HUES6 (cell line): Measurements from ENCODE around the gene KCNK5.

Experiments used
- H3K27ac ChIP-seq: 2 replicates; pipeline ENCODE4 v1.7.0; 2013; ENCODE audit warnings: low read depth, mild to moderate bottlenecking, low read length, inconsistent platforms
- H3K27me3 ChIP-seq: 2 replicates; pipeline ENCODE4 v1.6.1; 2013; ENCODE audit warnings: low read length; ENCODE audit not compliant: control insufficient read depth, insufficient read depth
- H3K36me3 ChIP-seq: 2 replicates; pipeline ENCODE4 v1.6.1; 2013; ENCODE audit warnings: low read length; ENCODE audit not compliant: control insufficient read depth, insufficient read depth
- H3K4me1 ChIP-seq: 2 replicates; pipeline ENCODE4 v1.6.1; 2013; ENCODE audit warnings: low read length; ENCODE audit not compliant: control insufficient read depth, insufficient read depth
- H3K4me3 ChIP-seq: 2 replicates; pipeline ENCODE4 v1.5.1; 2013; ENCODE audit warnings: low read depth, low read length
- H3K9ac ChIP-seq: one replicate; pipeline ENCODE4 v1.6.1; 2013; ENCODE audit warnings: mild to moderate bottlenecking, low read length
- H3K9me3 ChIP-seq: 2 replicates; pipeline ENCODE4 v1.6.1; 2013; ENCODE audit warnings: low read depth, low read length; ENCODE audit not compliant: control insufficient read depth, insufficient read depth

KCNK5 gene

DNA sequence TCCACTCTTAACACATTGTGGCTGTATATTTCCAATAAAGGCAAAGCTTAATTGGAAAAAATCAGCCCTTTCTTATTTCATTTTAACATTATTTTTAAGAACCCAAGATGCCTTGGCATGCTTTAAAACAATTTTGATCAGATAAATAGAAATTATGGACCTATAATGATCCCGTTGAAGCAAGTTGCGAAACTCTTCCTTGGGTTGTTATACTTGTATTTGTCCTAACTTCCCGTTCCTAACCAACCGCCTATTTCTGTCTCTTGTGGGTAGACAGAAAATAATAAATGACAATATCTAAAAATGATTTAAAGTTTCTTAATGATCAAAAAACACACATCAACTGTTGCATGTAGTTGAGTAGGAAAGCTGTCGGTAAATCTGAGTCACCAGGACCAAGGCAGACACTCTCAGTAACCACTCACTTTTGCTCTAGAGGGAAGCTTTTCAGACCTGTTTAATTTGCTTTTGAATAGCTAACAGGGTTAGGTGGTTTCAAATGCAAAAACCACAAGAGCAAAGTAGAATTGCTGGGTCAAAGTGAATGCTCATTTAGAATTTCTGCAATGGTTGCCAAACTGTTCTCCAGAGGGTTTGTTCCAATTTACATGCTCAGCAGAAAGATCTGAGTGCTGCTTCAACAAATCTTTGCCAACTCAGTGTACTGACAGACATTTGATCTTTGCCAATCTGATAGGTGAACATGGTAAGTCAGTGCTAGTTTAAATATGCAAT is 34.2 kb upstream of the KCNK5 start:
- peak overlapping the region; percentile 86; the same call in 1 of the 2 replicates for H3K27ac ChIP-seq
- H3K4me3 ChIP-seq, result peak overlapping the region; percentile 7; the same call in 1 of the 2 replicates
- 0 out of 2 replicates have a peak, but pooled peaks cover 4% of the 10 kb centered on the region for H3K9me3 ChIP-seq
- H3K27me3 ChIP-seq, result no peaks in the 10 kb centered on the region
- H3K36me3 ChIP-seq, result no peaks in the 10 kb centered on the region
- H3K4me1 ChIP-seq, result peaks cover 24% of the 10 kb centered on the region
- peak overlapping the region; percentile 10 for H3K9ac ChIP-seq

GRCh38 chr6:39261751-39262150 is 32.5 kb upstream of the KCNK5 start:
- Histone ChIP-seq H3K27me3 (no peaks in the 10 kb centered on the region), H3K9me3 (0 out of 2 replicates have a peak, but pooled peaks cover 4% of the 10 kb centered on the region)

DNA sequence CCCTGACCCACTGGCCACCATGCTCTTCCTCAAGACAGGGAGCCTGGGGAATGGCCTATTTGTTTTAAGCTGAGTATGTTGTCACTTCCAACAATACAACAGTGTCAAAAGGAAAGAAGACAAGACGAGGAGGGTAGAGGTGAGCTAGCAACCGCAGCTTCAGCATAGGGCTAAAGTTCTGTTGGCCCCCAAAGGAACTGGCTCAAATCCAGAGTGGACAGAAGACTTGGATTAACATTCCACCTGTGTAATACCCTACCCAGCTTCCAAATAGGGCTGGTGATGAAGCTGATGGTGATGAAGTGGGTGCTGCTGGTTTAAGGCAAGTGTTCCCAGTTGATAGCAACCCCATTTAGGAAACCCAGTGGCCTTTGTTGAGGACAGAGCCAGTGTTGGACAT is 31.7 kb upstream of the KCNK5 start:
- no peak overlapping the region for H3K27ac ChIP-seq
- peaks cover 29% of the 10 kb centered on the region for H3K4me1 ChIP-seq
- H3K9ac ChIP-seq, result no peak overlapping the region
- no peaks in the 10 kb centered on the region for H3K27me3 ChIP-seq
- 0 out of 2 replicates have a peak, but pooled peaks cover 4% of the 10 kb centered on the region for H3K9me3 ChIP-seq
- H3K36me3 ChIP-seq, result no peaks in the 10 kb centered on the region
- H3K4me3 ChIP-seq, result no peak overlapping the region

More at GRCh38 chr6:39261751-39262150, 32.5 kb upstream of the KCNK5 start:
- no peaks in the 10 kb centered on the region for H3K36me3 ChIP-seq
- H3K9ac ChIP-seq, result no peak overlapping the region
- H3K27ac ChIP-seq, result no peak overlapping the region
- no peak overlapping the region for H3K4me3 ChIP-seq
- peaks cover 23% of the 10 kb centered on the region for H3K4me1 ChIP-seq

DNA sequence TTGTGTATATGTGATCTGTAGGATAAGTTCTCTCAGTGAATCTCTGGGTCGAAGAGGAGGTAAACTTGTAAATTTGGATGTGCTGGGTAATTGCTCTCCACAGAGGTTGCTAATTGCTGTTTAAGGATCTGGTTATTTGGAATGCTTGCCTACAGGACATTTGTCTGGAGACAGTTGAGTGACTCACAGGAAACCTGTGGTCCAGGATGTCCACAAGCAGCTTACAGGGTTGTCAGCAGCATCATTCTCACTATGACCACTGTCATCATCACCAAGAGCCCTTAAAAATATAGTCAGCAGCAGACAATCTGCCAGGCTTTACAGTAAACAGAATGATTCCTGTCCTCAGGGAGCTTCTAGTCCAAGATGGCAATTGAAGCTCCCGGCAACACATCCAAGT is 31.2 kb upstream of the KCNK5 start:
- peaks cover 29% of the 10 kb centered on the region for H3K4me1 ChIP-seq
- no peak overlapping the region for H3K9ac ChIP-seq

GRCh38 chr6:39256294-39256940 is 27.1 kb upstream of the KCNK5 start:
- Histone ChIP-seq H3K27ac (no peak overlapping the region), H3K36me3 (no peaks in the 10 kb centered on the region), H3K9ac (no peak overlapping the region), H3K4me3 (no peak overlapping the region), H3K4me1 (peaks cover 12% of the 10 kb centered on the region), H3K9me3 (peaks cover 4% of the 10 kb centered on the region; the same call in 1 of the 2 replicates), H3K27me3 (no peaks in the 10 kb centered on the region)

More for the DNA sequence above, 31.2 kb upstream of the KCNK5 start:
- Histone ChIP-seq H3K27me3 (no peaks in the 10 kb centered on the region), H3K36me3 (no peaks in the 10 kb centered on the region), H3K9me3 (0 out of 2 replicates have a peak, but pooled peaks cover 4% of the 10 kb centered on the region), H3K4me3 (no peak overlapping the region), H3K27ac (no peak overlapping the region)

GRCh38 chr6:39254999-39255535 is 25.8 kb upstream of the KCNK5 start:
- Histone ChIP-seq H3K4me3 (no peak overlapping the region), H3K27ac (no peak overlapping the region), H3K9me3 (no peaks in the 10 kb centered on the region; the same call in 1 of the 2 replicates), H3K36me3 (no peaks in the 10 kb centered on the region), H3K27me3 (no peaks in the 10 kb centered on the region), H3K4me1 (peaks cover 12% of the 10 kb centered on the region), H3K9ac (no peak overlapping the region)

DNA sequence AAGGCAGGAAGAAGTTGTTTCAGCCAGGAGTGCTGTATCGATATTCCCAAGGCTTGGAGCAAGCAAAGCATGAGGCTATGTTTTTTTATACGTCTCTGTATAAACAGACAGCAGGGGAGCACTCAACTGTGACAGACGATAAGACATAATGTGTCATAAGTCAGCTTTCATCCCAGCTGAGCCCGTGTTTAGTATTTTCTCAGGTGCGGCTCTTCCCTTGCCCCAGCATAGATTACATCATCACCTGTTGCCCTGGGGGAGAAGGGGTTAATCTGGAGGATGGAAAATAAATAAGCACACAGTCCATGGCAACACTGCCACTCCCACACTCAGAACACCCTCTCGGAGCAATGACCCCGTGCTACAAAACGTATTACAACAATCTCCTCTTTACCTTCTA is 22.1 kb upstream of the KCNK5 start:
- Histone ChIP-seq H3K4me3 (no peak overlapping the region), H3K9ac (no peak overlapping the region), H3K4me1 (peaks cover 3% of the 10 kb centered on the region), H3K9me3 (no peaks in the 10 kb centered on the region; the same call in 1 of the 2 replicates), H3K36me3 (no peaks in the 10 kb centered on the region), H3K27me3 (no peaks in the 10 kb centered on the region), H3K27ac (no peak overlapping the region)

DNA sequence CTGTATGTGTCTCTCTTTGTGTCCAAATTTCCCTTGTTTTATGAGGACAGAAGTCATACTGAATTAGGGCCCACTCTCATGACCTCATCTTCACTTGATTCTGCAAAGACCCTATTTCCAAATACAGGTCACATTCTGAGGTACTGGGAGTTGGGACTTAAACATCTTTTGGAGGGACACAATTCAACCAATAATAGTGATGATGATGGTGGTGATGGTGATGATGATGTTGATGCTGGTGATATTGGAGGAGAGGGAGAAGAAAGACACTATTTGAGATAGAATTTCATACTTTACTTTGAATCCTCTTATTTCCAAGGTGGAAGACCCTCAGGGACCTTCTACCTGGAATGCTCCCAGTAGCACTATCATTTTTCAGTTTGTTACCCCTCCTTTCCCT is 21.2 kb upstream of the KCNK5 start:
- no peaks in the 10 kb centered on the region for H3K36me3 ChIP-seq
- no peaks in the 10 kb centered on the region for H3K27me3 ChIP-seq
- H3K4me1 ChIP-seq, result no peaks in the 10 kb centered on the region
- no peaks in the 10 kb centered on the region; the same call in 1 of the 2 replicates for H3K9me3 ChIP-seq
- no peak overlapping the region for H3K27ac ChIP-seq
- H3K9ac ChIP-seq, result no peak overlapping the region
- no peak overlapping the region for H3K4me3 ChIP-seq

- Histone ChIP-seq H3K4me3 (no peak overlapping the region), H3K27ac (no peak overlapping the region), H3K36me3 (no peaks in the 10 kb centered on the region), H3K27me3 (no peaks in the 10 kb centered on the region), H3K9me3 (no peaks in the 10 kb centered on the region), H3K9ac (no peak overlapping the region), H3K4me1 (no peaks in the 10 kb centered on the region)
Observed at GRCh38 chr6:39249278-39249677, 20.0 kb upstream of the KCNK5 start.

DNA sequence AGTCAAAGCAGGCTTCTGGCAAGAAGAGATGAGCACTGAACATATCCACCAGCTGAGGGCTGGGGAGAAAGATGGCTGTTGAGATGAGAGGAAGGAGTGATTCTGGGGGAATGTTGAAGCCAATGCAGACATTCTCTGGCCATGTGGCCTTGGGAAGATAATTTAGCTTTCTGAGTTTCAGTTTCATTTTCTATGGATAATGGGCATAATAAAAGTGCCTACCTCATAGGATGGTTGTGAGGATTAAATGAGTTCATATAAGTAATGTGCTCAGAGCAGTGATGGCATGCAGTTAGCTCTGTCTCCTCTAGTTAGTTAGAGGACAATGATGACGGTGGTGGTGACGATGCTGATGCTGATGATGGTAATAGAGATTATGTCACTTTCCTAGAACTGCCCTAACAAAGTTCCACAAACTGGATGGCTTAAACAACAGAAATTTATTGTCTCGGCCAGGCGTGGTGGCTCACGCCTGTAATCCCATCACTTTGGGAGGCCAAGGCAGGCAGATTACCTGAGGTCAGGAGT is 18.5 kb upstream of the KCNK5 start:
- no peak overlapping the region for H3K27ac ChIP-seq
- peaks cover 5% of the 10 kb centered on the region for H3K4me1 ChIP-seq
- no peak overlapping the region for H3K4me3 ChIP-seq
- H3K36me3 ChIP-seq, result no peaks in the 10 kb centered on the region
- H3K9me3 ChIP-seq, result no peaks in the 10 kb centered on the region
- no peaks in the 10 kb centered on the region for H3K27me3 ChIP-seq
- H3K9ac ChIP-seq, result no peak overlapping the region

- Histone ChIP-seq H3K4me1 (peaks cover 12% of the 10 kb centered on the region), H3K9ac (no peak overlapping the region), H3K27me3 (no peaks in the 10 kb centered on the region), H3K36me3 (no peaks in the 10 kb centered on the region), H3K9me3 (no peaks in the 10 kb centered on the region), H3K27ac (no peak overlapping the region), H3K4me3 (no peak overlapping the region)
Observed at GRCh38 chr6:39243809-39244208, 14.5 kb upstream of the KCNK5 start.
